SU-DHL-6 (cell line): ENCODE measurements around the gene HOMER2.

Experiments
- CTCF ChIP-seq: fragments of 200-600 bp; sonication (generic); IDR thresholded peaks from one replicate; pipeline ENCODE4 v1.5.1; 2017; ENCODE audit warnings: antibody characterized with exemption, mild to moderate bottlenecking, low read length, moderate library complexity; ENCODE audit not compliant: insufficient read depth, poor library complexity, severe bottlenecking
- EZH2phosphoT487 ChIP-seq: fragments of 200-600 bp; sonication (generic), shearing (Covaris generic); conservative IDR thresholded peaks from 2 replicates; pipeline ENCODE4 v1.6.1; 2018; ENCODE audit warnings: mild to moderate bottlenecking, antibody characterized with exemption, low read length, moderate library complexity, mixed read lengths

- no peak for TF ChIP-seq CTCF
- no peak for TF ChIP-seq EZH2phosphoT487
Observed at GRCh38 chr15:82921242-82921641, 31.3 kb downstream of the HOMER2 start.
